Astrocyte (in vitro differentiated cells and primary cell): ENCODE results near the gene ULK4. TPM values are rescaled to one million over a fixed set of nuclear protein-coding genes. Genes with fewer than 3 reads are reported as not detected.

Source experiments
- DNase-seq: peaks from one replicate; pipeline ENCODE4 v3.0.0-alpha.2; 2010; ENCODE audit warnings: low read depth
- FAIRE-seq: peaks from 2 replicates; lab custom pipeline; 2011; peaks lifted over from hg19 to GRCh38; lab: Jason Lieb, UNC
- H2AFZ ChIP-seq: 2 replicates; pipeline ENCODE4 v1.6.0; 2012; ENCODE audit warnings: low read depth, low read length, inconsistent platforms
- H3K27ac ChIP-seq: 2 replicates; pipeline ENCODE4 v1.5.1; 2011; ENCODE audit warnings: low read depth, low read length, inconsistent platforms
- H3K27me3 ChIP-seq: 2 replicates; pipeline ENCODE4 v1.6.0; 2011; ENCODE audit warnings: low read length, inconsistent platforms; ENCODE audit not compliant: insufficient read depth
- H3K36me3 ChIP-seq: 2 replicates; pipeline ENCODE4 v1.5.1; 2011; ENCODE audit warnings: low read length, inconsistent platforms; ENCODE audit not compliant: insufficient read depth
- H3K4me1 ChIP-seq: 2 replicates; pipeline ENCODE4 v1.5.1; 2011; ENCODE audit warnings: low read length, inconsistent platforms; ENCODE audit not compliant: insufficient read depth
- H3K4me2 ChIP-seq: 2 replicates; pipeline ENCODE4 v1.6.0; 2012; ENCODE audit warnings: low read length, inconsistent platforms
- H3K4me3 ChIP-seq: 2 replicates; pipeline ENCODE4 v1.5.1; 2011; ENCODE audit warnings: low read depth, mild to moderate bottlenecking, low read length, inconsistent platforms; ENCODE audit not compliant: insufficient read depth
- H3K79me2 ChIP-seq: 2 replicates; pipeline ENCODE4 v1.6.0; 2012; ENCODE audit warnings: mild to moderate bottlenecking, low read length, inconsistent platforms; ENCODE audit not compliant: insufficient read depth
- H3K9ac ChIP-seq: 2 replicates; pipeline ENCODE4 v1.6.0; 2012; ENCODE audit warnings: mild to moderate bottlenecking, low read length, inconsistent platforms
- H3K9me3 ChIP-seq: 2 replicates; pipeline ENCODE4 v1.5.1; 2012; ENCODE audit warnings: low read depth, mild to moderate bottlenecking, low read length, inconsistent platforms; ENCODE audit not compliant: insufficient read depth
- H4K20me1 ChIP-seq: 2 replicates; pipeline ENCODE4 v1.6.0; 2012; ENCODE audit warnings: low read length, inconsistent platforms; ENCODE audit not compliant: insufficient read depth
- H3K27ac Mint-ChIP-seq: one replicate; pipeline ENCODE4 v1.8.0; 2021; ENCODE audit warnings: mild to moderate bottlenecking, mixed read lengths; ENCODE audit not compliant: unreplicated experiment
- H3K27me3 Mint-ChIP-seq: one replicate; pipeline ENCODE4 v1.8.0; 2021; ENCODE audit warnings: low read depth, mixed read lengths; ENCODE audit not compliant: unreplicated experiment
- H3K36me3 Mint-ChIP-seq: one replicate; pipeline ENCODE4 v1.8.0; 2021; ENCODE audit warnings: low read depth, mixed read lengths; ENCODE audit not compliant: unreplicated experiment
- H3K4me1 Mint-ChIP-seq: one replicate; pipeline ENCODE4 v1.8.0; 2021; ENCODE audit warnings: low read depth, mixed read lengths; ENCODE audit not compliant: unreplicated experiment
- H3K4me3 Mint-ChIP-seq: one replicate; pipeline ENCODE4 v1.8.0; 2021; ENCODE audit warnings: mild to moderate bottlenecking, moderate library complexity, mixed read lengths; ENCODE audit not compliant: unreplicated experiment
- H3K9me3 Mint-ChIP-seq: one replicate; pipeline ENCODE4 v1.8.0; 2021; ENCODE audit warnings: mild to moderate bottlenecking, mixed read lengths; ENCODE audit not compliant: unreplicated experiment
- CTCF ChIP-seq: IDR thresholded peaks from 2 replicates; pipeline ENCODE4 v1.5.1; 2011; ENCODE audit warnings: low read depth, mild to moderate bottlenecking, inconsistent platforms, low read length, moderate library complexity; ENCODE audit not compliant: insufficient read depth
- EZH2 ChIP-seq: IDR thresholded peaks from 2 replicates; pipeline ENCODE4 v1.6.1; 2012; ENCODE audit warnings: mild to moderate bottlenecking, low read length, inconsistent platforms; ENCODE audit not compliant: insufficient read depth
- total RNA-seq: library from RNA; stranded (reverse); gene quantifications from 2 replicates; pipeline ENCODE4 v1.2.1, GENCODE V29; 2021

Gene ULK4
- total RNA-seq, 1 donor from 2014 or later, result 6.6 TPM

GRCh38 chr3:41753651-41754050 is 208.3 kb downstream of the ULK4 start:
- H3K36me3 ChIP-seq, result no peaks in the 10 kb centered on the region
- no peaks in the 10 kb centered on the region for H4K20me1 ChIP-seq
- peaks cover 4% of the 10 kb centered on the region for H3K36me3 Mint-ChIP-seq
- no peaks in the 10 kb centered on the region for H3K4me1 ChIP-seq
- H3K4me2 ChIP-seq, result no peak overlapping the region
- no peaks in the 10 kb centered on the region for H3K4me1 Mint-ChIP-seq
- H3K9me3 ChIP-seq, result no peaks in the 10 kb centered on the region
- no peak overlapping the region for H3K4me3 ChIP-seq
- no peaks in the 10 kb centered on the region for H3K79me2 ChIP-seq
- no peak overlapping the region for H3K4me3 Mint-ChIP-seq
- no peaks in the 10 kb centered on the region for H3K27me3 ChIP-seq
- H2AFZ ChIP-seq, result no peak overlapping the region
- TF ChIP-seq CTCF (no peak), EZH2 (no peak)
- no peaks in the 10 kb centered on the region for H3K27me3 Mint-ChIP-seq
- no peaks in the 10 kb centered on the region for H3K9me3 Mint-ChIP-seq
- H3K27ac ChIP-seq, result no peak overlapping the region
- DNase-seq (no peak), FAIRE-seq (no peak)
- no peak overlapping the region for H3K9ac ChIP-seq
- H3K27ac Mint-ChIP-seq, result no peak overlapping the region

- Histone ChIP-seq H3K9me3 (no peaks in the 10 kb centered on the region), H3K4me1 (no peaks in the 10 kb centered on the region), H3K9ac (no peak overlapping the region), H3K79me2 (no peaks in the 10 kb centered on the region), H3K4me3 (no peak overlapping the region), H3K36me3 (no peaks in the 10 kb centered on the region), H3K4me2 (no peak overlapping the region), H2AFZ (no peak overlapping the region), H4K20me1 (no peaks in the 10 kb centered on the region), H3K27ac (no peak overlapping the region), H3K27me3 (no peaks in the 10 kb centered on the region)
- H3K4me3 Mint-ChIP-seq, result no peak overlapping the region
- no peaks in the 10 kb centered on the region for H3K9me3 Mint-ChIP-seq
- H3K27me3 Mint-ChIP-seq, result no peaks in the 10 kb centered on the region
- peaks cover 4% of the 10 kb centered on the region for H3K36me3 Mint-ChIP-seq
- TF ChIP-seq CTCF, result no peak
- no peak for TF ChIP-seq EZH2
- FAIRE-seq (no peak), DNase-seq (no peak)
- H3K27ac Mint-ChIP-seq, result no peak overlapping the region
- no peaks in the 10 kb centered on the region for H3K4me1 Mint-ChIP-seq
Measured at GRCh38 chr3:41751597-41751996, 210.3 kb downstream of the ULK4 start.

- no peaks in the 10 kb centered on the region for H3K27me3 Mint-ChIP-seq
- no peak overlapping the region for H3K4me3 Mint-ChIP-seq
- Histone ChIP-seq H3K36me3 (no peaks in the 10 kb centered on the region), H3K27me3 (no peaks in the 10 kb centered on the region), H3K4me2 (no peak overlapping the region), H3K9ac (no peak overlapping the region), H4K20me1 (no peaks in the 10 kb centered on the region), H3K27ac (no peak overlapping the region), H3K79me2 (no peaks in the 10 kb centered on the region), H2AFZ (no peak overlapping the region), H3K9me3 (no peaks in the 10 kb centered on the region), H3K4me3 (no peak overlapping the region), H3K4me1 (no peaks in the 10 kb centered on the region)
- TF ChIP-seq CTCF, result no peak
- TF ChIP-seq EZH2, result no peak
- no peak overlapping the region for H3K27ac Mint-ChIP-seq
- FAIRE-seq, result no peak
- H3K36me3 Mint-ChIP-seq, result peaks cover 4% of the 10 kb centered on the region
- no peaks in the 10 kb centered on the region for H3K4me1 Mint-ChIP-seq
- DNase-seq, result no peak
- no peaks in the 10 kb centered on the region for H3K9me3 Mint-ChIP-seq
Measured at GRCh38 chr3:41749988-41750387, 211.9 kb downstream of the ULK4 start.
